Lower lobe of right lung (tissue), 2 donors: ENCODE results near the gene ZDHHC8. TPM values are rescaled to one million over a fixed set of nuclear protein-coding genes. Genes with fewer than 3 reads are reported as not detected.
A peak's percentile ranks its signal among the peaks of the same experiment; 100 is the strongest.

Experiments used
- ATAC-seq, 2 donors: fragments of 200-7000 bp; cut with Tn5 transposase; one replicate each; pipeline ENCODE4 v1.9.1; 2020 to 2022; ENCODE audit warnings: mild to moderate bottlenecking in 2 of 2, moderate library complexity in 2 of 2
- DNase-seq: peaks from one replicate; pipeline ENCODE4 v3.0.0-alpha.2; 2020
- H3K27ac ChIP-seq: fragments of 200-600 bp; one replicate; pipeline ENCODE4 v1.8.0; 2022
- H3K27me3 ChIP-seq: fragments of 200-600 bp; one replicate; pipeline ENCODE4 v1.8.0; 2022; ENCODE audit warnings: low read depth
- H3K36me3 ChIP-seq: fragments of 200-600 bp; one replicate; pipeline ENCODE4 v1.8.0; 2022; ENCODE audit warnings: mild to moderate bottlenecking
- H3K4me1 ChIP-seq: fragments of 200-600 bp; one replicate; pipeline ENCODE4 v1.8.0; 2022
- H3K4me3 ChIP-seq: fragments of 200-600 bp; one replicate; pipeline ENCODE4 v1.8.0; 2022; ENCODE audit warnings: mild to moderate bottlenecking
- H3K9me3 ChIP-seq: fragments of 200-600 bp; one replicate; pipeline ENCODE4 v1.8.0; 2022
- CTCF ChIP-seq: fragments of 200-600 bp; IDR thresholded peaks from one replicate; pipeline ENCODE4 v1.8.0; 2022; ENCODE audit warnings: antibody characterized with exemption, mild to moderate bottlenecking
- intact Hi-C: fragments of 100-400 bp; cut with DNase I; formaldehyde crosslinking; loops from one replicate; pipeline ENCODE4 v1.11.0; 2022
- total RNA-seq: library from RNA; stranded (reverse); fragmentation: NEBNext Ultra II Directional; extraction: Animal tissue kit (Norgen Biotek cat#: 25700); gene quantifications from one replicate; pipeline ENCODE4 v1.2.1, GENCODE V29; 2021
- donor health status: DM: no; HTN: yes; CAD: no; lungs with severe emphysema.

ZDHHC8 gene
- total RNA-seq, 1 donor from 2014 or later, result 77.2 TPM

- peak; percentile 28 for DNase-seq
- Histone ChIP-seq H3K27me3 (no peaks in the 10 kb centered on the region), H3K27ac (no peak overlapping the region), H3K9me3 (no peaks in the 10 kb centered on the region), H3K4me3 (no peak overlapping the region), H3K4me1 (peaks cover 9% of the 10 kb centered on the region), H3K36me3 (peaks cover 89% of the 10 kb centered on the region)
- ATAC-seq, result no peak
- no peak for TF ChIP-seq CTCF
- intact Hi-C loops, result no loop called here
These were observed 42.2 kb upstream of the ZDHHC8 start for GRCh38 chr22:20089226-20089976.

- intact Hi-C loops, result no loop called here
- Histone ChIP-seq H3K27ac (no peak overlapping the region), H3K36me3 (peaks cover 96% of the 10 kb centered on the region), H3K9me3 (no peaks in the 10 kb centered on the region), H3K27me3 (no peaks in the 10 kb centered on the region), H3K4me1 (peaks cover 1% of the 10 kb centered on the region), H3K4me3 (no peak overlapping the region)
- no peak for TF ChIP-seq CTCF
- DNase-seq (peak; percentile 29), ATAC-seq (no peak)
These were observed 41.5 kb upstream of the ZDHHC8 start for GRCh38 chr22:20089977-20090729.

GRCh38 chr22:20090730-20091240, 40.8 kb upstream of the ZDHHC8 start:
- Histone ChIP-seq H3K4me3 (no peak overlapping the region), H3K27me3 (no peaks in the 10 kb centered on the region), H3K27ac (no peak overlapping the region), H3K9me3 (no peaks in the 10 kb centered on the region), H3K4me1 (no peaks in the 10 kb centered on the region), H3K36me3 (peaks cover 100% of the 10 kb centered on the region)
- DNase-seq (peak; percentile 13), ATAC-seq (no peak)
- TF ChIP-seq CTCF, result no peak
- intact Hi-C loops, result no loop called here

- DNase-seq (peak; percentile 29), ATAC-seq (no peak)
- no peaks in the 10 kb centered on the region for H3K4me1 ChIP-seq
- H3K36me3 ChIP-seq, result peaks cover 100% of the 10 kb centered on the region
- no peaks in the 10 kb centered on the region for H3K9me3 ChIP-seq
- no peak overlapping the region for H3K27ac ChIP-seq
- TF ChIP-seq CTCF, result no peak
- H3K27me3 ChIP-seq, result no peaks in the 10 kb centered on the region
- no peak overlapping the region for H3K4me3 ChIP-seq
- intact Hi-C loops, result no loop called here
These were observed 39.7 kb upstream of the ZDHHC8 start for GRCh38 chr22:20091690-20092476.

- intact Hi-C loops, result no loop called here
- Histone ChIP-seq H3K4me3 (no peak overlapping the region), H3K9me3 (no peaks in the 10 kb centered on the region), H3K4me1 (no peaks in the 10 kb centered on the region), H3K27me3 (no peaks in the 10 kb centered on the region), H3K36me3 (peaks cover 100% of the 10 kb centered on the region), H3K27ac (no peak overlapping the region)
- TF ChIP-seq CTCF, result no peak
- ATAC-seq (no peak), DNase-seq (peak; percentile 34)
These were observed 39.1 kb upstream of the ZDHHC8 start for GRCh38 chr22:20092477-20092854.
